Keratinocyte (primary cell): ENCODE results near the gene UNC13B. TPM values are rescaled to one million over a fixed set of nuclear protein-coding genes. Genes with fewer than 3 reads are reported as not detected.

ENCODE experiments used
- DNase-seq: peaks from one replicate; pipeline ENCODE4 v3.0.0-alpha.2; 2011; ENCODE audit warnings: low read depth, missing footprints, low spot score
- FAIRE-seq: peaks from 2 replicates; lab custom pipeline; 2011; peaks lifted over from hg19 to GRCh38; lab: Jason Lieb, UNC
- H2AFZ ChIP-seq: 2 replicates; pipeline ENCODE4 v1.6.0; 2012; ENCODE audit warnings: low read length, control low read depth, inconsistent platforms; ENCODE audit not compliant: control insufficient read depth
- H3K27ac ChIP-seq: 2 replicates; pipeline ENCODE4 v1.5.1; 2011; ENCODE audit warnings: low read length; ENCODE audit not compliant: control insufficient read depth, insufficient read depth
- H3K27me3 ChIP-seq: 3 replicates; pipeline ENCODE4 v1.6.0; 2011; ENCODE audit warnings: low read length; ENCODE audit not compliant: control insufficient read depth, insufficient read depth; ENCODE audit errors: extremely low read depth
- H3K36me3 ChIP-seq, 2 experiments: 2 replicates in 1 of 2; 3 replicates in 1 of 2; pipeline ENCODE4 v1.5.1; 2011; ENCODE audit warnings: low read length in 2 of 2, mild to moderate bottlenecking in 1 of 2; ENCODE audit not compliant: control insufficient read depth in 2 of 2, insufficient read depth in 2 of 2; ENCODE audit errors: extremely low read depth in 1 of 2
- H3K4me1 ChIP-seq: 3 replicates; pipeline ENCODE4 v1.5.1; 2011; ENCODE audit warnings: low read length; ENCODE audit not compliant: control insufficient read depth, insufficient read depth; ENCODE audit errors: extremely low read depth
- H3K4me2 ChIP-seq: 3 replicates; pipeline ENCODE4 v1.6.0; 2011; ENCODE audit warnings: low read depth, low read length; ENCODE audit not compliant: control insufficient read depth, insufficient read depth; ENCODE audit errors: extremely low read depth
- H3K4me3 ChIP-seq, 3 experiments: fragments of 200-600 bp in 1 of 3; sonication (generic) in 1 of 3; 2 replicates in 2 of 3; 3 replicates in 1 of 3; pipeline ENCODE4 v1.5.1; 2011 to 2016; ENCODE audit warnings: low read length in 3 of 3, mild to moderate bottlenecking in 3 of 3, control low read depth in 2 of 3, inconsistent platforms in 1 of 3, low read depth in 1 of 3, mixed read lengths in 1 of 3, mixed run types in 1 of 3, moderate library complexity in 1 of 3; ENCODE audit not compliant: control insufficient read depth in 2 of 3, insufficient read depth in 2 of 3; ENCODE audit errors: extremely low read depth in 1 of 3
- H3K79me2 ChIP-seq: 2 replicates; pipeline ENCODE4 v1.6.0; 2012; ENCODE audit warnings: low read length; ENCODE audit not compliant: control insufficient read depth, insufficient read depth
- H3K9ac ChIP-seq: 3 replicates; pipeline ENCODE4 v1.6.0; 2011; ENCODE audit warnings: low read length; ENCODE audit not compliant: control insufficient read depth, insufficient read depth; ENCODE audit errors: extremely low read depth
- H3K9me1 ChIP-seq: 3 replicates; pipeline ENCODE4 v1.6.0; 2011; ENCODE audit warnings: low read length; ENCODE audit not compliant: control insufficient read depth, insufficient read depth; ENCODE audit errors: extremely low read depth
- H3K9me3 ChIP-seq: 2 replicates; pipeline ENCODE4 v1.5.1; 2012; ENCODE audit warnings: low read depth, low read length; ENCODE audit not compliant: control insufficient read depth
- H4K20me1 ChIP-seq: 3 replicates; pipeline ENCODE4 v1.6.0; 2011; ENCODE audit warnings: low read length; ENCODE audit not compliant: control insufficient read depth, insufficient read depth; ENCODE audit errors: extremely low read depth
- CTCF ChIP-seq, 3 experiments: IDR thresholded peaks in 1 of 3; conservative IDR thresholded peaks in 1 of 3; optimal IDR thresholded peaks in 1 of 3; 2 replicates in 2 of 3; 3 replicates in 1 of 3; pipeline versions ENCODE3 to v1.5.1; 2011; ENCODE audit warnings: low read length in 3 of 3, mild to moderate bottlenecking in 3 of 3, moderate library complexity in 2 of 3, control low read depth in 1 of 3, inconsistent platforms in 1 of 3; ENCODE audit not compliant: insufficient read depth in 2 of 3; ENCODE audit errors: extremely low read depth in 1 of 3
- EZH2 ChIP-seq: IDR thresholded peaks from one replicate; pipeline ENCODE4 v1.6.1; 2012; ENCODE audit warnings: inconsistent platforms, mild to moderate bottlenecking, low read length, moderate library complexity
- dilution Hi-C: fragments of 300-500 bp; cut with MboI; formaldehyde crosslinking; loops from one replicate; pipeline ENCODE4 v1.7.0; 2020; ENCODE audit warnings: low sequenced_read_pairs; ENCODE audit not compliant: extremely low pct_ligation_motif_present
- polyA plus RNA-seq, 5 experiments: library from polyadenylated mRNA; depleted of rRNA in 3 of 5; stranded (reverse) in 3 of 5; stranded (forward) in 1 of 5; unstranded in 1 of 5; fragments of >200 nt; gene quantifications; 1 replicate in 1 of 5; 2 replicates in 3 of 5; 3 replicates in 1 of 5; pipeline versions ENCODE4 v1.2.1 to v1.2.3, GENCODE V29; 2011 to 2012; ENCODE audit warnings: missing spikeins in 2 of 5, low read depth in 1 of 5, low replicate concordance in 1 of 5

Gene UNC13B
- polyA plus RNA-seq, 1 donor (not counting 4 experiments of a cell fraction or from before 2014, with no cell fraction given): 9.3 TPM

GRCh38 chr9:35286381-35286780, 124.6 kb downstream of the UNC13B start:
- H3K27me3 ChIP-seq: no peaks in the 10 kb centered on the region
- H3K4me3 ChIP-seq: no peak overlapping the region
- no peak for FAIRE-seq
- H3K79me2 ChIP-seq: no peaks in the 10 kb centered on the region
- TF ChIP-seq EZH2 (no peak), CTCF (optimal IDR thresholded peaks at IDR 0.05 in 1 of 3, IDR thresholded peaks at IDR 0.05 in 1 of 3, conservative IDR thresholded peaks at IDR 0.05 in 1 of 3; ENCODE audit: extremely low read depth in 1 of 3, insufficient read depth in 2 of 3, low read length in 3 of 3) (no peak)
- H3K4me1 ChIP-seq: peaks cover 19% of the 10 kb centered on the region
- H3K9me3 ChIP-seq: no peaks in the 10 kb centered on the region
- H3K36me3 ChIP-seq: no peaks in the 10 kb centered on the region
- H3K4me2 ChIP-seq: no peak overlapping the region
- no peak overlapping the region for H3K27ac ChIP-seq
- no peaks in the 10 kb centered on the region for H3K9me1 ChIP-seq
- no peak overlapping the region for H2AFZ ChIP-seq
- no peak overlapping the region for H3K9ac ChIP-seq
- DNase-seq: no peak
- no peaks in the 10 kb centered on the region for H4K20me1 ChIP-seq
- dilution Hi-C loops: no loop called here

GRCh38 chr9:35287987-35288632, 126.3 kb downstream of the UNC13B start:
- Histone ChIP-seq H3K79me2 (no peaks in the 10 kb centered on the region), H2AFZ (peak overlapping the region; percentile 72), H3K36me3 (no peaks in the 10 kb centered on the region), H3K9me3 (no peaks in the 10 kb centered on the region), H3K9ac (peak overlapping the region; percentile 9), H3K27me3 (no peaks in the 10 kb centered on the region), H3K4me3 (peak overlapping the region in 2 of 3 experiments; percentile 50 to 54), H3K4me1 (peaks cover 19% of the 10 kb centered on the region), H3K27ac (peak overlapping the region; percentile 79), H3K9me1 (no peaks in the 10 kb centered on the region), H3K4me2 (peak overlapping the region; percentile 90), H4K20me1 (no peaks in the 10 kb centered on the region)
- DNase-seq (no peak), FAIRE-seq (peak; percentile 94)
- TF ChIP-seq EZH2 (no peak), CTCF (optimal IDR thresholded peaks at IDR 0.05 in 1 of 3, IDR thresholded peaks at IDR 0.05 in 1 of 3, conservative IDR thresholded peaks at IDR 0.05 in 1 of 3; ENCODE audit: extremely low read depth in 1 of 3, insufficient read depth in 2 of 3, low read length in 3 of 3) (no peak)
- dilution Hi-C loops: no loop called here
